Measurements from ENCODE around the gene NPAP1.
"Not testable (repeated sequence)": the region's sequence is repeated elsewhere in the genome, so short reads cannot be mapped to it uniquely, and the experiment has no call there.

The NPAP1 gene

GRCh38 chr15:24675332-24676144 is at the start of gene NPAP1:
NPAP1 (plus strand) TSS chr15:24675775; CDS start chr15:24675868, 93 bp downstream.
- DNase-seq: no peak

- no peak for DNase-seq
Measured at GRCh38 chr15:24627443-24627842, 48.1 kb upstream of the NPAP1 start.

GRCh38 chr15:24633082-24633481 is 42.5 kb upstream of the NPAP1 start:
- DNase-seq: no peak

GRCh38 chr15:24639412-24639811 is 36.2 kb upstream of the NPAP1 start:
- DNase-seq: not testable (repeated sequence)

GRCh38 chr15:24645627-24646026 is 29.9 kb upstream of the NPAP1 start:
- DNase-seq: no peak

GRCh38 chr15:24659622-24660021 is 16.0 kb upstream of the NPAP1 start:
- no peak for DNase-seq

GRCh38 chr15:24662991-24663390 is 12.6 kb upstream of the NPAP1 start:
- no peak for DNase-seq

- DNase-seq: no peak
Measured at GRCh38 chr15:24676431-24676830, 856 bp downstream of the NPAP1 start.

GRCh38 chr15:24678485-24678884 is 2.9 kb downstream of the NPAP1 start:
- DNase-seq: no peak

GRCh38 chr15:24682002-24682401 is 6.4 kb downstream of the NPAP1 start:
- no peak for DNase-seq

- not testable (repeated sequence) for DNase-seq
Measured at GRCh38 chr15:24682905-24683304, 7.3 kb downstream of the NPAP1 start.

- no peak for DNase-seq
Measured at GRCh38 chr15:24683736-24684135, 8.2 kb downstream of the NPAP1 start.

GRCh38 chr15:24684313-24684712 is 8.7 kb downstream of the NPAP1 start:
- DNase-seq: no peak

GRCh38 chr15:24696201-24696600 is 20.6 kb downstream of the NPAP1 start:
- DNase-seq: no peak

- DNase-seq: no peak
Measured at GRCh38 chr15:24696842-24697241, 21.3 kb downstream of the NPAP1 start.

GRCh38 chr15:24718289-24719082 is 42.9 kb downstream of the NPAP1 start:
- no peak for DNase-seq

GRCh38 chr15:24729760-24730159 is 54.2 kb downstream of the NPAP1 start:
- no peak for DNase-seq

All from CD4-positive, alpha-beta T cell treated with Interleukin-21 for 1 hour (primary cell).